ENCODE measurements around the gene TCP11.

TCP11 gene

GRCh38 chr6:35078896-35079295, 62.2 kb downstream of the TCP11 start:
- H3K27me3 ChIP-seq (ENCODE audit: control insufficient read depth in 5 of 5, insufficient read depth in 4 of 5, low read length in 5 of 5) = no peaks in the 10 kb centered on the region
- peaks cover 0 to 86% (median 75%) of the 10 kb centered on the region in 5 donors for H3K36me3 ChIP-seq (ENCODE audit: control insufficient read depth in 5 of 5, insufficient read depth in 5 of 5, low read length in 5 of 5)
- H3K27ac ChIP-seq (ENCODE audit: low read depth, low read length) = no peak overlapping the region
- no peak overlapping the region for H3K9ac ChIP-seq (ENCODE audit: low read length in 5 of 5)
- H3K4me1 ChIP-seq (ENCODE audit: control insufficient read depth in 5 of 5, insufficient read depth in 5 of 5, low read length in 5 of 5) = peaks cover 2 to 33% (median 22%) of the 10 kb centered on the region in 5 donors
- H3K9me3 ChIP-seq (ENCODE audit: control insufficient read depth in 5 of 5, low read length in 5 of 5) = no peaks in the 10 kb centered on the region
- no peak overlapping the region for H3K4me3 ChIP-seq (ENCODE audit: low read depth in 1 of 5, low read length in 5 of 5)

DNA sequence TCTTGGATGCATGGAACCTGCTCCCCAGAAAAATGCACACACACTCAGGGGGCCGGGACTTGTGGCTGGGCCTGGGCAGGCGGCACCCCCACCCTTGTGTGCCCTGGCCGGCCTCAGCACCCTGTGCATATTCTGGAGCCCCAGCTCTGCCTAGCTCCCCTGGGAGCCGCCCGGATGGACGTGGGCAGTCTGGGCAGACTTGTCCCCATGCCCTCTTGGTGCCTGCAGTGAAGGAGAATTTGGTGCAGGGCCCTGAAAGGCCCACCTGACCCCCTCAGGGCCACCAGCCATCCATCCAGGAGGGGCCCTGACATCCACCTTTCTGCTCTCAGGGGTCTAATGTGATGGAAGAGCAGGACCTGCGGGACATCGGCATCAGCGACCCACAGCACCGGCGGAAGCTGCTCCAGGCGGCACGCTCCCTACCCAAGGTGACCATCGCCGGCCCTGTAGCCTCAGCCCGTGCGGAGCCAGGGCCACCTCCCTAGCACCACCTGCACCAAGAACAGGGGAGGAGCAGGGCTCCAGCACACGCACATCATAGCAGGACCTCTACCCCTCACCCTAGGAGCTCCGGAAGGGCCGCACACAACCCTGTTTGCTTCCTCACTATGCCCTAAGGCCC, 62.8 kb downstream of the TCP11 start:
- Histone ChIP-seq H3K36me3 (ENCODE audit: control insufficient read depth in 5 of 5, insufficient read depth in 5 of 5, low read length in 5 of 5) (peaks cover 0 to 86% (median 75%) of the 10 kb centered on the region in 5 donors), H3K9me3 (ENCODE audit: control insufficient read depth in 5 of 5, low read length in 5 of 5) (no peaks in the 10 kb centered on the region), H3K4me1 (ENCODE audit: control insufficient read depth in 5 of 5, insufficient read depth in 5 of 5, low read length in 5 of 5) (peaks cover 2 to 33% (median 22%) of the 10 kb centered on the region in 5 donors), H3K4me3 (ENCODE audit: low read depth in 1 of 5, low read length in 5 of 5) (no peak overlapping the region), H3K27ac (ENCODE audit: low read depth, low read length) (no peak overlapping the region), H3K27me3 (ENCODE audit: control insufficient read depth in 5 of 5, insufficient read depth in 4 of 5, low read length in 5 of 5) (no peaks in the 10 kb centered on the region), H3K9ac (ENCODE audit: low read length in 5 of 5) (no peak overlapping the region)

GRCh38 chr6:35077713-35078105, 63.4 kb downstream of the TCP11 start:
- Histone ChIP-seq H3K4me1 (ENCODE audit: control insufficient read depth in 5 of 5, insufficient read depth in 5 of 5, low read length in 5 of 5) (peaks cover 2 to 30% (median 20%) of the 10 kb centered on the region in 5 donors), H3K4me3 (ENCODE audit: low read depth in 1 of 5, low read length in 5 of 5) (no peak overlapping the region), H3K9me3 (ENCODE audit: control insufficient read depth in 5 of 5, low read length in 5 of 5) (no peaks in the 10 kb centered on the region), H3K27ac (ENCODE audit: low read depth, low read length) (no peak overlapping the region), H3K27me3 (ENCODE audit: control insufficient read depth in 5 of 5, insufficient read depth in 4 of 5, low read length in 5 of 5) (no peaks in the 10 kb centered on the region), H3K9ac (ENCODE audit: low read length in 5 of 5) (no peak overlapping the region), H3K36me3 (ENCODE audit: control insufficient read depth in 5 of 5, insufficient read depth in 5 of 5, low read length in 5 of 5) (peaks cover 0 to 86% (median 75%) of the 10 kb centered on the region in 5 donors)

DNA sequence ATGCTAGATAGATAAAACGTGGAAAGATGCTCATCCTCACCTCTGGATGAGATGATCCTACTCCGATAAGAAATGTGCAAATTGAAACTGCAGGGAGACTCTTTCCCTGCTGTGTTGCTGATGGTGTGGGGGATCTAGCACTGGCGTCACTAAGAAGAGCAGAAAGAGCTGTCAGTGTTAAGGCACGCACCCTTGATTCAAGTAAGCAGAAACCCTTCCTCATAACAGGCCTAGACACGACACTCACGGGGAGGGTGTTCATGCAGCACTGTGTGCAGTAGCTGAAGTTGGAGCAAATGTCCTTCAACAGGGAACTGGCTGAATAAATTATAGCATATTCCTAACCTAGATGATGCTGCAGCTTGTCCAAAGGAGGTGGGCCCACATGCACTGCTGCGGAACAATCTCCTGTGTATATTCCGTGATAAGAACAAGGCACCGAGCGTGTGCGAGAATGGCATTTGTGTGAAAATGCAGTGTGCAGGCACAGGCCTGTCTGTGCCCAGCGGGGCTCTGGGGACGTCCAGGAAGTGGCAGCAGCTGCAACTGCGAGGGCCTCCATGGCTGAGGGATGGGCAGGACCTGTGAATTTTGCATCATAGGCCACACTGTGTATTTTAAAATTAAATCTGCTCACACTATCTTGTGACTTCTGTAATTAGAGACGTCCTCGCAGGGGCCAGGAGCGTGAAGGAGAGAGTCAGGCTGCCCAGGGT, 64.0 kb downstream of the TCP11 start:
- no peak overlapping the region for H3K27ac ChIP-seq (ENCODE audit: low read depth, low read length)
- H3K4me3 ChIP-seq (ENCODE audit: low read depth in 1 of 5, low read length in 5 of 5) = no peak overlapping the region
- H3K9me3 ChIP-seq (ENCODE audit: control insufficient read depth in 5 of 5, low read length in 5 of 5) = no peaks in the 10 kb centered on the region
- H3K9ac ChIP-seq (ENCODE audit: low read length in 5 of 5) = no peak overlapping the region
- H3K27me3 ChIP-seq (ENCODE audit: control insufficient read depth in 5 of 5, insufficient read depth in 4 of 5, low read length in 5 of 5) = no peaks in the 10 kb centered on the region
- peaks cover 0 to 30% (median 14%) of the 10 kb centered on the region in 5 donors for H3K4me1 ChIP-seq (ENCODE audit: control insufficient read depth in 5 of 5, insufficient read depth in 5 of 5, low read length in 5 of 5)
- H3K36me3 ChIP-seq (ENCODE audit: control insufficient read depth in 5 of 5, insufficient read depth in 5 of 5, low read length in 5 of 5) = peaks cover 0 to 86% (median 75%) of the 10 kb centered on the region in 5 donors

DNA sequence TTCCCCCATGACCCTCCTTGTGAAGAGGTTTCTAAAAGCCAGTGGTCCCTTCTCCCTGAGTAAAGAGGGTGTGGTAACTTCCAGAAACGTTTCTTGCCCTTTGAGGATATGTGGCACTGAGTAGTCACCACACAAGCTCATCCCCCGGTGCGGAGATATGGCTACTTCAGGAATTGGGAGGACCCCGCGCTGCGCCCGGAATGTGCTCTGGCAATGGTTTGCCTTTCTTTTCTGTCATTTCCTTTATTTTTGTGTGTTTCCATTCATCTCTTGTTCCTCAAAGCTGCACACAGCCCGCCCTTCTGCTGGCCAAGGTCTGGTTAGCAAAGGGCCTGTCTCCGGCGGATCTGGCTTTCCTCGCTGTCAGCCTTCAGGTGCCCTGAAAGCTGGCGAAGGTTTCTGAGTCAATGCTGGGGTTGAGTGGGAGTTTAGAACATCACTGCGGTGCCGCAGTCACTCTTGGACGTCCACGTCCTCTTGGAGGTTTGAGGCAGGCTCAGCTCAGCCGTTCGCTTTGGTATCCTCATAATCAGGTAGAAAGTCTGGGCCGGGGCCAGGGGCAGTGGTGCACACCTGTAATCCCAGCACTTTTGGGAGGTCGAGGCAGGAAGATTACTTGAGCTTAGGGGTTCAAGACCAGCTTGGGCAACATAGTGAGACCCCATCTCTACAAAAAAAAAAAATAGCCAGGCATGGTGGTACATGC, 67.2 kb downstream of the TCP11 start:
- Histone ChIP-seq H3K27ac (ENCODE audit: low read depth, low read length) (no peak overlapping the region), H3K36me3 (ENCODE audit: control insufficient read depth in 5 of 5, insufficient read depth in 5 of 5, low read length in 5 of 5) (peaks cover 0 to 79% (median 55%) of the 10 kb centered on the region in 5 donors), H3K27me3 (ENCODE audit: control insufficient read depth in 5 of 5, insufficient read depth in 4 of 5, low read length in 5 of 5) (no peaks in the 10 kb centered on the region), H3K9ac (ENCODE audit: low read length in 5 of 5) (no peak overlapping the region), H3K4me1 (ENCODE audit: control insufficient read depth in 5 of 5, insufficient read depth in 5 of 5, low read length in 5 of 5) (peaks cover 0 to 17% (median 4%) of the 10 kb centered on the region in 5 donors), H3K4me3 (ENCODE audit: low read depth in 1 of 5, low read length in 5 of 5) (no peak overlapping the region), H3K9me3 (ENCODE audit: control insufficient read depth in 5 of 5, low read length in 5 of 5) (no peaks in the 10 kb centered on the region)

DNA sequence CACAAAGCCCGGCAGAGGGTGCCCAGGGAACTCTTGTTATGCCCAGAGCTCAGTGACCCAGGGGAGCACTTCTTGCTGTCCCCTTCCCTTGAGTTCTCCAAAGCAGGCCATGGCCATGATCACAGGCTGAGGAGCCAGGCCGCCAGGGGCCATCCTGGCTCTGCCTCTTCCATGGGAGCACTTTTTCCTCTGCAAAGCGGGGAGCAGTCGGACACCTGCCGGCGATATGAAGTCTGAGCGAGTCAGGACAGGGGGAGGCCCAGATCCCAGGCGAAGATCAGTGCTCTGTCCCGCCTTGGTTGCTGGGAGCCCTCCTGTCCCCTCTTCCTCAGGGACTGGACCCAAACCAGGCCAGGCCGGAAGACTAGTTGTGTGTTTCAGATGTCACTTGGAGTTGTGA, 67.9 kb downstream of the TCP11 start:
- H3K4me1 ChIP-seq (ENCODE audit: control insufficient read depth in 5 of 5, insufficient read depth in 5 of 5, low read length in 5 of 5) = peaks cover 0 to 22% (median 11%) of the 10 kb centered on the region in 5 donors
- H3K9me3 ChIP-seq (ENCODE audit: control insufficient read depth in 5 of 5, low read length in 5 of 5) = no peaks in the 10 kb centered on the region
- peaks cover 0 to 79% (median 51%) of the 10 kb centered on the region in 5 donors for H3K36me3 ChIP-seq (ENCODE audit: control insufficient read depth in 5 of 5, insufficient read depth in 5 of 5, low read length in 5 of 5)
- no peaks in the 10 kb centered on the region for H3K27me3 ChIP-seq (ENCODE audit: control insufficient read depth in 5 of 5, insufficient read depth in 4 of 5, low read length in 5 of 5)
- no peak overlapping the region for H3K9ac ChIP-seq (ENCODE audit: low read length in 5 of 5)
- H3K27ac ChIP-seq (ENCODE audit: low read depth, low read length) = no peak overlapping the region
- H3K4me3 ChIP-seq (ENCODE audit: low read depth in 1 of 5, low read length in 5 of 5) = no peak overlapping the region

GRCh38 chr6:35072698-35073055, 68.5 kb downstream of the TCP11 start:
- Histone ChIP-seq H3K27ac (ENCODE audit: low read depth, low read length) (no peak overlapping the region), H3K4me1 (ENCODE audit: control insufficient read depth in 5 of 5, insufficient read depth in 5 of 5, low read length in 5 of 5) (peaks cover 0 to 22% (median 14%) of the 10 kb centered on the region in 5 donors), H3K9me3 (ENCODE audit: control insufficient read depth in 5 of 5, low read length in 5 of 5) (no peaks in the 10 kb centered on the region), H3K9ac (ENCODE audit: low read length in 5 of 5) (no peak overlapping the region), H3K4me3 (ENCODE audit: low read depth in 1 of 5, low read length in 5 of 5) (no peak overlapping the region), H3K27me3 (ENCODE audit: control insufficient read depth in 5 of 5, insufficient read depth in 4 of 5, low read length in 5 of 5) (no peaks in the 10 kb centered on the region), H3K36me3 (ENCODE audit: control insufficient read depth in 5 of 5, insufficient read depth in 5 of 5, low read length in 5 of 5) (peaks cover 0 to 75% (median 47%) of the 10 kb centered on the region in 5 donors)

GRCh38 chr6:35072051-35072697, 69.0 kb downstream of the TCP11 start:
- Histone ChIP-seq H3K9ac (ENCODE audit: low read length in 5 of 5) (no peak overlapping the region), H3K27me3 (ENCODE audit: control insufficient read depth in 5 of 5, insufficient read depth in 4 of 5, low read length in 5 of 5) (no peaks in the 10 kb centered on the region), H3K9me3 (ENCODE audit: control insufficient read depth in 5 of 5, low read length in 5 of 5) (no peaks in the 10 kb centered on the region), H3K4me1 (ENCODE audit: control insufficient read depth in 5 of 5, insufficient read depth in 5 of 5, low read length in 5 of 5) (peaks cover 0 to 22% (median 18%) of the 10 kb centered on the region in 5 donors), H3K36me3 (ENCODE audit: control insufficient read depth in 5 of 5, insufficient read depth in 5 of 5, low read length in 5 of 5) (peaks cover 0 to 73% (median 42%) of the 10 kb centered on the region in 5 donors), H3K27ac (ENCODE audit: low read depth, low read length) (no peak overlapping the region), H3K4me3 (ENCODE audit: low read depth in 1 of 5, low read length in 5 of 5) (no peak overlapping the region)

DNA sequence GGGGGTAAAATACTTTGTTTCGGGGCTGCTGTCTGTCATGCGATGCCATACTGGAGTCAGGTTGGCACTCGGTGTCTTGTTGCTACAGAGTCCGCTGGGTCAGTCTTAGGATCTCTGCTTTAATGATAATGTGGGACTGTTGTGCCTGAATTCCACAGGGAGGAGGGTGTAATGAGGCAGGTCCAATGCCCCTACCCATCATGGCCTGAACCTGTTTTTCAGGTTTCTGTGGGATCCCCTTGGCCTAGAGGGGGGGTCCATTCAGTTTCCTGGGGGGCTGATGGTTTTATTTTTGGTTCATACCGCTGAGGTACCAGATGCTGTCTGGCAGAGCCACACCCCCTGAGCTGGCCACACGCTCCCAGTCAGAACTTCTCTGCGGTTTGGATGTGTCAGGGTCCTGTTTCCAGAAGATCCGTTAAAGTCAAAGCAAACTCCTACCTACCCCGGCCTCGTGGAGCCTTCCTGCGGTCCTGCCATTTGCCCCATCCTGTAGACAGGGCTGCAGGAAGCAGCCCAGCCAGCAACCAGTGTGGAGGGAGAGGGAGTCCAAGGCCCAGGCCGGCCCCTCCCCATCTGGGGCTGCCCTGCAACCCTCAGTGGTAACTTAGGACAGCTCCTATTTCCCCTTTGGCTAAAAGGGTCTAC, 69.7 kb downstream of the TCP11 start:
- peaks cover 0 to 75% (median 43%) of the 10 kb centered on the region in 5 donors for H3K36me3 ChIP-seq (ENCODE audit: control insufficient read depth in 5 of 5, insufficient read depth in 5 of 5, low read length in 5 of 5)
- H3K27me3 ChIP-seq (ENCODE audit: control insufficient read depth in 5 of 5, insufficient read depth in 4 of 5, low read length in 5 of 5) = no peaks in the 10 kb centered on the region
- H3K9ac ChIP-seq (ENCODE audit: low read length in 5 of 5) = no peak overlapping the region
- H3K4me1 ChIP-seq (ENCODE audit: control insufficient read depth in 5 of 5, insufficient read depth in 5 of 5, low read length in 5 of 5) = peaks cover 0 to 24% (median 18%) of the 10 kb centered on the region in 5 donors
- H3K4me3 ChIP-seq (ENCODE audit: low read depth in 1 of 5, low read length in 5 of 5) = no peak overlapping the region
- no peaks in the 10 kb centered on the region for H3K9me3 ChIP-seq (ENCODE audit: control insufficient read depth in 5 of 5, low read length in 5 of 5)
- H3K27ac ChIP-seq (ENCODE audit: low read depth, low read length) = no peak overlapping the region

Data from subcutaneous abdominal adipose tissue (tissue), 5 donors.